Measurements from ENCODE around the gene NFAM1.

- TF ChIP-seq, protein P1, sequence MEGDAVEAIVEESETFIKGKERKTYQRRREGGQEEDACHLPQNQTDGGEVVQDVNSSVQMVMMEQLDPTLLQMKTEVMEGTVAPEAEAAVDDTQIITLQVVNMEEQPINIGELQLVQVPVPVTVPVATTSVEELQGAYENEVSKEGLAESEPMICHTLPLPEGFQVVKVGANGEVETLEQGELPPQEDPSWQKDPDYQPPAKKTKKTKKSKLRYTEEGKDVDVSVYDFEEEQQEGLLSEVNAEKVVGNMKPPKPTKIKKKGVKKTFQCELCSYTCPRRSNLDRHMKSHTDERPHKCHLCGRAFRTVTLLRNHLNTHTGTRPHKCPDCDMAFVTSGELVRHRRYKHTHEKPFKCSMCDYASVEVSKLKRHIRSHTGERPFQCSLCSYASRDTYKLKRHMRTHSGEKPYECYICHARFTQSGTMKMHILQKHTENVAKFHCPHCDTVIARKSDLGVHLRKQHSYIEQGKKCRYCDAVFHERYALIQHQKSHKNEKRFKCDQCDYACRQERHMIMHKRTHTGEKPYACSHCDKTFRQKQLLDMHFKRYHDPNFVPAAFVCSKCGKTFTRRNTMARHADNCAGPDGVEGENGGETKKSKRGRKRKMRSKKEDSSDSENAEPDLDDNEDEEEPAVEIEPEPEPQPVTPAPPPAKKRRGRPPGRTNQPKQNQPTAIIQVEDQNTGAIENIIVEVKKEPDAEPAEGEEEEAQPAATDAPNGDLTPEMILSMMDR (IDR thresholded peaks at IDR 0.05 in 2 of 3, conservative IDR thresholded peaks at IDR 0.05 in 1 of 3; ENCODE audit: borderline replicate concordance in 1 of 3, insufficient read depth in 1 of 3, low read depth in 2 of 3, low read length in 2 of 3): no peak
- no peak for TF ChIP-seq JUND (IDR thresholded peaks at IDR 0.05)
Observed at GRCh38 chr22:42439021-42439567, 6.9 kb upstream of the NFAM1 start.
